Tibial artery (tissue), 4 donors: ENCODE results near the gene ETFDH.

Experiments used
- DNase-seq, 2 donors: peaks; one replicate each; pipeline ENCODE4 v3.0.0-alpha.2; 2019
- H3K27ac ChIP-seq, 2 donors: fragments of 200-600 bp; sonication (generic) in 1 of 2; 1 replicate in 1 of 2; 2 replicates in 1 of 2; pipeline ENCODE4 v1.5.1; 2018 to 2019; ENCODE audit warnings: mild to moderate bottlenecking in 1 of 2
- H3K27me3 ChIP-seq, 2 donors: fragments of 200-600 bp; sonication (generic) in 1 of 2; one replicate each; pipeline versions ENCODE4 v1.5.1 to v1.6.0; 2016 to 2019
- H3K36me3 ChIP-seq, 3 donors: fragments of 200-600 bp; sonication (generic) in 2 of 3; one replicate each; pipeline ENCODE4 v1.5.1; 2016 to 2019; ENCODE audit warnings: mild to moderate bottlenecking in 2 of 3
- H3K4me1 ChIP-seq, 4 donors: fragments of 200-600 bp; sonication (generic) in 2 of 4; 1 replicate in 3 of 4; 2 replicates in 1 of 4; pipeline ENCODE4 v1.5.1; 2016 to 2019
- H3K4me3 ChIP-seq, 2 donors: fragments of 200-600 bp; sonication (generic) in 1 of 2; 1 replicate in 1 of 2; 2 replicates in 1 of 2; pipeline ENCODE4 v1.5.1; 2018 to 2019; ENCODE audit warnings: mild to moderate bottlenecking in 2 of 2
- H3K9me3 ChIP-seq, 3 donors: fragments of 200-600 bp; sonication (generic) in 1 of 3; one replicate each; pipeline ENCODE4 v1.5.1; 2016 to 2019
- intact Hi-C: fragments of 100-400 bp; cut with DNase I; formaldehyde crosslinking; loops from one replicate; pipeline ENCODE4 v1.15.0; 2023; ENCODE audit warnings: low total_unique reads
- TF ChIP-seq, protein P1 (sequence below), 2 experiments: fragments of 200-600 bp in 1 of 2; fragments of 450-650 bp in 1 of 2; IDR thresholded peaks; one replicate each; pipeline ENCODE4 v1.5.1; 2017 to 2019; ENCODE audit warnings: antibody characterized with exemption in 2 of 2, mild to moderate bottlenecking in 1 of 2, moderate library complexity in 1 of 2

Gene ETFDH

DNA sequence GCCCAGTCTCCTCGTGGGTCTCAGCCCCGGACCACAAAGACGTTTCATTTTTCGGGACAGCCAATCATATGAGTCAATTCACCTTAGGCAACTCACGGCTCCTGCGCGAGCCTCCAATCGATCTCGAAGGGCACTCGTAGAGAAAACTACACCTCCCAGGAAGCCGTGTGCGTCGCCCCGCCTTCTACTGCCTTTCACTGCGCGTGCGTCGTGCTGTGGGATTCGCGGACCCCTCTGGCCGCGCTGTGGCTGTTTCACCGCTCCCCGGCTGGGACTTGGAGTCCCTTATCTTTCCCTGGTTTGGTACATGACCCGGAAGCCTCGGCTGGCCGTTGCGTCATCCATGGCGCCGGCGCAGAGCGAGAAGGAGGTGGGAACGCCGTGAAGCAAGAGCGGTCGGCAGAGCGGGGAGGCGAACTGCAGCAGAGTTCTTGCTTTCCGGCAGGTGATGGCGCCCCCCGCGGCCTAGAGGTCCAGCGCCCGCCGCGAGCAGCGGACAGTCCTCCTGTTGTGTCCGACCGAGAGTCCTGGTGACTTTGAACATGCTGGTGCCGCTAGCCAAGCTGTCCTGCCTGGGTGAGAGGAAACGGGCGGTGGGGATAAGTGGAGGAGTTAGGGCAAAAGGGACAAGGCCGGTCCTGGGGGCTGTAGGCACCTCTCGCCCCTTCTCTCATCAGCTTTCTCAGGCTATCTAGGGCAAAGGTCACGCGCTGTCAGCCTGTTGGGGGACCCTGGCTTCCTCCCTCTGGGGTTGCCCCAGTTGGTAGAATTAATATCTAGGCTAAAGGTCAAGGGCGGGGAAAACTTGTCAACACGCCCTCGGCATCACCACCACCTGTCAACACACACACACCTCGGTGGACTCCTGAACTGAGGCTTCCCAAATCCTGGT is at the start of gene ETFDH:
Gene ETFDH (plus strand): TSS at position 382 of the 892 bp plus-strand sequence. CDS start 161 bp downstream, at position 543.
- no peaks in the 10 kb centered on the region for H3K9me3 ChIP-seq
- peak within 1 kb of the TSS; percentile 94 to 96 for H3K27ac ChIP-seq
- peak within 1 kb of the TSS; percentile 75 to 82 for H3K4me3 ChIP-seq
- H3K4me1 ChIP-seq = peaks cover 0 to 20% (median 14%) of the 10 kb centered on the region in 4 donors
- no peaks in the 10 kb centered on the region for H3K36me3 ChIP-seq
- intact Hi-C loops = loop anchor here (2.0 kb wide), 1 partner anchor 51 kb away; the partner anchor contains the start of gene PPID
- TF ChIP-seq, protein P1, sequence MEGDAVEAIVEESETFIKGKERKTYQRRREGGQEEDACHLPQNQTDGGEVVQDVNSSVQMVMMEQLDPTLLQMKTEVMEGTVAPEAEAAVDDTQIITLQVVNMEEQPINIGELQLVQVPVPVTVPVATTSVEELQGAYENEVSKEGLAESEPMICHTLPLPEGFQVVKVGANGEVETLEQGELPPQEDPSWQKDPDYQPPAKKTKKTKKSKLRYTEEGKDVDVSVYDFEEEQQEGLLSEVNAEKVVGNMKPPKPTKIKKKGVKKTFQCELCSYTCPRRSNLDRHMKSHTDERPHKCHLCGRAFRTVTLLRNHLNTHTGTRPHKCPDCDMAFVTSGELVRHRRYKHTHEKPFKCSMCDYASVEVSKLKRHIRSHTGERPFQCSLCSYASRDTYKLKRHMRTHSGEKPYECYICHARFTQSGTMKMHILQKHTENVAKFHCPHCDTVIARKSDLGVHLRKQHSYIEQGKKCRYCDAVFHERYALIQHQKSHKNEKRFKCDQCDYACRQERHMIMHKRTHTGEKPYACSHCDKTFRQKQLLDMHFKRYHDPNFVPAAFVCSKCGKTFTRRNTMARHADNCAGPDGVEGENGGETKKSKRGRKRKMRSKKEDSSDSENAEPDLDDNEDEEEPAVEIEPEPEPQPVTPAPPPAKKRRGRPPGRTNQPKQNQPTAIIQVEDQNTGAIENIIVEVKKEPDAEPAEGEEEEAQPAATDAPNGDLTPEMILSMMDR (IDR thresholded peaks at IDR 0.05) = peak; percentile 56 to 66
- no peaks in the 10 kb centered on the region for H3K27me3 ChIP-seq
- peak; percentile 100 for DNase-seq

DNA sequence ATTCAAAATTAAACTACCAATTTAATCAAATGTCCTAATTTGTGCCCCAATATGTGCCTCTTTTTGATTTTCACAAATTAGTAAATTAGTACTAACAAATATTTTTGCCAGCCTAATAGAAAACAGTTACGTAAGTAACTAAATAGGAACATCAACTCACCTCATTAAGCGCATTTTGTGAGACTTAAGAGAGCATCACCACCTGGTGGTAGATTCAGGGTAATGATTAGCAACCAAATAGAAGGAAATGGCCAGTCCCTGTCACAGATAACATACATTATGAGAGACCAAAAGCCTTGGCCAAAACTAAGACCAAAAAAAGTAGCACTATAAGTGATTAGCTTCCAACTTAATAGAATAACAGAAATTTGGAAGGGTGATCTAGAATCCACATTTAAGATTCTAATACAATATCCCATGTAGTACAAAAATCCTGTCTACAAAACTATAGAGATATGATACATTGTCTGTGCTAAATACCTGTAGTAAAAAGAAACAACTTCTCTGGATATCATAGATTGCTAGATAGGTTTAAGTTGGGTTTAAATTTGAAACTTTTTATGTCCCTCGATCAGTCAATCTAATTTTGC is 47.1 kb upstream of the ETFDH start:
- H3K4me3 ChIP-seq = no peak overlapping the region
- intact Hi-C loops = loop anchor here (5.0 to 10.0 kb wide), 2 partner anchors 373 to 640 kb away; no protein-coding TSS in a partner anchor
- no peaks in the 10 kb centered on the region for H3K36me3 ChIP-seq
- no peaks in the 10 kb centered on the region for H3K27me3 ChIP-seq
- H3K4me1 ChIP-seq = peaks cover 0 to 16% (median 0%) of the 10 kb centered on the region in 4 donors
- no peaks in the 10 kb centered on the region for H3K9me3 ChIP-seq
- TF ChIP-seq, protein P1 (IDR thresholded peaks at IDR 0.05) = peak; percentile 69 to 87
- no peak for DNase-seq
- peak overlapping the region in 1 of 2 donors; percentile 18 for H3K27ac ChIP-seq

DNA sequence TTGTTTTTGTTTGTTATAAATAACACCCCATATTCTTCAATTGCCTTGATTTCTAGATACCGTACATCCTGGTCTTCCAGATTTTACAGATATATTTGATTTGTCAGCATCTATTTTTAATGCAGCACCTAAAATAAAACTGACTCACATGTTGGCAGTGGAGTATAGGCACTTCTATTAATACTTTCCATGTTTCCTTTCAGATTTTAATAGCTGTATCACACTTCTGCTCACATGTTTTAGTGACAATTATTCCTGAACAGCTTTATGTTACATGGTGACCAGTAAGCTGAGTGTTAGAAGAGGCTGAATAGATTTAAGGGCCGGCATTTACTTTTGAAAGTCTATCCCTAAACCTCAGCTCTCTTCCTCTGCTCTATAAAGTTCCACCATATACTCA is 46.6 kb upstream of the ETFDH start:
- intact Hi-C loops = loop anchor here (10.0 kb wide), 1 partner anchor 641 kb away; no protein-coding TSS in a partner anchor
- no peaks in the 10 kb centered on the region for H3K9me3 ChIP-seq
- TF ChIP-seq, protein P1 (IDR thresholded peaks at IDR 0.05) = no peak
- peak overlapping the region; percentile 0 to 18 for H3K27ac ChIP-seq
- no peak overlapping the region for H3K4me3 ChIP-seq
- H3K36me3 ChIP-seq = no peaks in the 10 kb centered on the region
- peaks cover 0 to 16% (median 0%) of the 10 kb centered on the region in 4 donors for H3K4me1 ChIP-seq
- DNase-seq = no peak
- H3K27me3 ChIP-seq = no peaks in the 10 kb centered on the region

DNA sequence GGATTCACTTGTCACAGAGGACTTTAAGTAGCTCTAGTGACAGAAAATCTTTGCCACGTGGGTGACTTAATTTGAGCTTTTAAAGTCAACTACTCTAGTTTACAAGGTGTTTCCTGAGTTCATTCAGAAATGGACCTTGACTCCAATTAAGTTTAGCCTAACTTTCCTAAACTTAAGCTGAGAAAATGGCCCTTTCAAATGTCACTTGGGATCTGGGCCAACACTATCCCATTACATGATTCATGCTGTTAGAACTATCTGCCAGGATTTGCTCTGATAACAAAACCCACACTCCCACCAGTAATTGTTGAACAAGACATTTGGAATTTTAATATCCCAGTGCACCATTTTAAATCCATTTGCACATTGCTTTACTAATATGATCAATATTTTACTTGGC is 41.2 kb upstream of the ETFDH start:
- H3K9me3 ChIP-seq = no peaks in the 10 kb centered on the region
- peaks cover 0 to 2% (median 0%) of the 10 kb centered on the region in 4 donors for H3K4me1 ChIP-seq
- DNase-seq = no peak
- H3K27ac ChIP-seq = no peak overlapping the region
- H3K36me3 ChIP-seq = no peaks in the 10 kb centered on the region
- intact Hi-C loops = no loop called here
- no peak overlapping the region for H3K4me3 ChIP-seq
- no peaks in the 10 kb centered on the region for H3K27me3 ChIP-seq
- TF ChIP-seq, protein P1 (IDR thresholded peaks at IDR 0.05) = no peak

DNA sequence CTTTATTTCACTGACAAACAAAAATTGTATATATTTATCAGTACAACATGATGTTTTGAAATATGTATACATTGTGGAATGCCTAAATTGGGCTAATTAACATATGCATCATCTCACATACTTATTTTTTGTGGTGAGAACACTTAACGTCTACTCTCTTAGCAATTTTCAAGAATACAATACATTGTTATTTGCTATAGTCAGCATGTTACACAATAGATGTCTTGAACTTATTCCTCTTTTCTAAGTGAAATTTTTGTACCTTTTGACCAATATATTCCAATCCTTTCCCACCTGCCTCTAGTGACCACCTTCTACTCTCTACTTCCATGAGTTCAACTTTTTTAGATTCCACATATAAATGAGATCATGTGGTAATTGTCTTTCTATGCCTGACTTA is 35.5 kb upstream of the ETFDH start:
- DNase-seq = no peak
- intact Hi-C loops = no loop called here
- TF ChIP-seq, protein P1 (IDR thresholded peaks at IDR 0.05) = no peak
- Histone ChIP-seq H3K4me1 (no peaks in the 10 kb centered on the region), H3K27ac (no peak overlapping the region), H3K36me3 (no peaks in the 10 kb centered on the region), H3K4me3 (no peak overlapping the region), H3K27me3 (no peaks in the 10 kb centered on the region), H3K9me3 (no peaks in the 10 kb centered on the region)
